C4-2B (cell line): ENCODE results near the gene NLE1.

ENCODE experiments used
- CTCF ChIP-seq: fragments of 450-650 bp; conservative IDR thresholded peaks from 2 replicates; pipeline ENCODE4 v1.5.1; 2017; ENCODE audit warnings: mild to moderate bottlenecking
- ZFX ChIP-seq: fragments of 450-650 bp; IDR thresholded peaks from 2 replicates; pipeline ENCODE4 v1.6.1; 2017

DNA sequence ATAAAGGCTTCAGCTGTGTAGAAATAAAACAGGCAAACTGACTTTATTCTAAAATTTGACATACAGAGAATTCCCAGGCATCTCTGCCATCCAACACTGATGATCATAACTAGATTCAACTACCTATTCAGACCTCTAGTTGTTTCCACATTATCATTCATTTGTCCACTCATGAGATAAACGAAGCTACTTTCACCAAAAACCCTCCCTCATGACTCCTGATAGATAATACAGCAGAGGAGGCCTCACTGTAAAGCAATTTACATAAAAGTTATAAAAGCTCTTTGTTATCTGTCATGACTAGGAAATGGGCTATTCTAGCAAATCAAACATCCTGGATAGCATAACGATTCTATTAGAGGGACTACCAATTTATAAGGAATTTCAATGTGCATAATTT, 59.0 kb downstream of the NLE1 start:
- TF ChIP-seq CTCF (no peak), ZFX (no peak)
